Transverse colon (tissue), 4 donors: Measurements from ENCODE around the gene CDH13. TPM values are rescaled to one million over a fixed set of nuclear protein-coding genes. Genes with fewer than 3 reads are reported as not detected.

Experiments
- DNase-seq: peaks from one replicate; pipeline ENCODE4 v3.0.0-alpha.2; 2019
- H3K27ac ChIP-seq, 4 donors: fragments of 200-600 bp; sonication (generic); 2 replicates each; pipeline ENCODE4 v1.5.1; 2016 to 2018; ENCODE audit warnings: inconsistent platforms in 4 of 4
- H3K27me3 ChIP-seq: fragments of 200-600 bp; sonication (generic); 2 replicates; pipeline ENCODE4 v1.5.1; 2017; ENCODE audit warnings: inconsistent platforms
- H3K36me3 ChIP-seq, 4 donors: fragments of 200-600 bp; sonication (generic); 2 replicates each; pipeline ENCODE4 v1.5.1; 2017 to 2019; ENCODE audit warnings: inconsistent platforms in 4 of 4
- H3K4me1 ChIP-seq, 4 donors: fragments of 200-600 bp; sonication (generic); 2 replicates each; pipeline ENCODE4 v1.5.1; 2017 to 2020; ENCODE audit warnings: inconsistent platforms in 4 of 4
- H3K4me3 ChIP-seq, 4 donors: fragments of 200-600 bp; sonication (generic); 1 replicate in 1 of 4; 2 replicates in 3 of 4; pipeline versions ENCODE4 v1.5.1 to v1.6.1; 2017 to 2019; ENCODE audit warnings: inconsistent platforms in 4 of 4
- H3K9me3 ChIP-seq, 2 donors: fragments of 200-600 bp; sonication (generic); 2 replicates each; pipeline ENCODE4 v1.5.1; 2017 to 2019; ENCODE audit warnings: inconsistent platforms in 2 of 2
- EP300 ChIP-seq: sonication (generic); formaldehyde crosslinking; IDR thresholded peaks from one replicate; pipeline ENCODE4 v1.6.1; 2017; ENCODE audit warnings: antibody characterized with exemption, low read depth
- POLR2A ChIP-seq: fragments of 450-650 bp; IDR thresholded peaks from one replicate; pipeline ENCODE4 v1.6.1; 2016; ENCODE audit warnings: antibody characterized with exemption, mild to moderate bottlenecking, moderate library complexity
- POLR2AphosphoS5 ChIP-seq, 3 donors: sonication (generic); formaldehyde crosslinking; IDR thresholded peaks; one replicate each; pipeline ENCODE4 v1.6.1; 2016; ENCODE audit warnings: antibody characterized with exemption in 3 of 3
- WGBS, 2 donors: methylation state at CpG; one replicate each; pipeline ENCODE4 v1.1.5; 2018; ENCODE audit warnings: low coverage in 1 of 2; 5-methylcytosine and 5-hydroxymethylcytosine counted together
- in situ Hi-C, 4 donors: fragments of 200-750 bp; cut with MboI; loops; one replicate each; pipeline versions ENCODE4 v1.15.0 to v1.15.1; 2017; ENCODE audit warnings: low sequenced_read_pairs in 3 of 4, low pct_ligation_motif_present in 1 of 4, low pct_unique_long_range_greater_than_20kb in 1 of 4
- intact Hi-C: fragments of 100-400 bp; cut with DNase I; formaldehyde crosslinking; loops from one replicate; pipeline ENCODE4 v1.15.1; 2023; ENCODE audit warnings: low total_unique reads
- total RNA-seq, 4 donors: library from RNA; depleted of rRNA; stranded (reverse); fragments of >200 nt; gene quantifications; one replicate each; pipeline ENCODE4 v1.1.0, GENCODE V29; 2016
- TF ChIP-seq, protein P1 (sequence below), 5 experiments: fragments of 200-600 bp in 3 of 5; fragments of 450-650 bp in 2 of 5; sonication (generic) in 3 of 5; IDR thresholded peaks; 1 replicate in 2 of 5; 2 replicates in 3 of 5; pipeline ENCODE4 v1.5.1; 2016 to 2017; ENCODE audit warnings: antibody characterized with exemption in 5 of 5, inconsistent platforms in 3 of 5, mild to moderate bottlenecking in 2 of 5, moderate library complexity in 1 of 5

Gene CDH13
- total RNA-seq, 4 donors from 2014 or later: 3.8 to 28.1 (median 5.8) TPM

DNA sequence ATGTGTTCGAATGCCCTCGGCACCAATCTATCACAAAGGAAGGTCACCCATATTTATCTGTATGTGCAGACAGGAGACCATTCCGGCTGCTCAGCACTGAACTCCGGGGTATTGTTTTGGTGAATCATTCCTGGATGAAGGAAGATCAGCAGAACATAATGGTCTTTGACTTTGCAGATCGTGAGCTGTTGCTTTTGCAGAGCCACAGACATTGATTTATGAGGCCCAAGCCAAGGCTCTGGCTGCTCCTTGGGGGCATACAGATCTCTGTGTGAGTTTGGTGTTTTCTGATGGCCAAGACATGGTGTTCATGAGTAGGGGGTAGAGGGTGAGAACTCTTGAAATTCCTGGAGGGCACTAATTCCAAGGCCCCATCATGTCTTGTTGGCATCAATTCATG lies 722.2 kb downstream of the CDH13 start:
- Histone ChIP-seq H3K36me3 (no peaks in the 10 kb centered on the region), H3K4me1 (no peaks in the 10 kb centered on the region), H3K27ac (no peak overlapping the region), H3K27me3 (no peaks in the 10 kb centered on the region), H3K9me3 (no peaks in the 10 kb centered on the region), H3K4me3 (no peak overlapping the region)
- WGBS, 2 donors: 84 to 87% methylated on average over 4 to 5 of the region's 5 CpGs
- in situ Hi-C loops (no loop called here), intact Hi-C loops (no loop called here)
- no peak for DNase-seq
- TF ChIP-seq EP300 (no peak), POLR2AphosphoS5 (IDR thresholded peaks at IDR 0.05) (no peak), POLR2A (no peak)
- TF ChIP-seq, protein P1, sequence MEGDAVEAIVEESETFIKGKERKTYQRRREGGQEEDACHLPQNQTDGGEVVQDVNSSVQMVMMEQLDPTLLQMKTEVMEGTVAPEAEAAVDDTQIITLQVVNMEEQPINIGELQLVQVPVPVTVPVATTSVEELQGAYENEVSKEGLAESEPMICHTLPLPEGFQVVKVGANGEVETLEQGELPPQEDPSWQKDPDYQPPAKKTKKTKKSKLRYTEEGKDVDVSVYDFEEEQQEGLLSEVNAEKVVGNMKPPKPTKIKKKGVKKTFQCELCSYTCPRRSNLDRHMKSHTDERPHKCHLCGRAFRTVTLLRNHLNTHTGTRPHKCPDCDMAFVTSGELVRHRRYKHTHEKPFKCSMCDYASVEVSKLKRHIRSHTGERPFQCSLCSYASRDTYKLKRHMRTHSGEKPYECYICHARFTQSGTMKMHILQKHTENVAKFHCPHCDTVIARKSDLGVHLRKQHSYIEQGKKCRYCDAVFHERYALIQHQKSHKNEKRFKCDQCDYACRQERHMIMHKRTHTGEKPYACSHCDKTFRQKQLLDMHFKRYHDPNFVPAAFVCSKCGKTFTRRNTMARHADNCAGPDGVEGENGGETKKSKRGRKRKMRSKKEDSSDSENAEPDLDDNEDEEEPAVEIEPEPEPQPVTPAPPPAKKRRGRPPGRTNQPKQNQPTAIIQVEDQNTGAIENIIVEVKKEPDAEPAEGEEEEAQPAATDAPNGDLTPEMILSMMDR (IDR thresholded peaks at IDR 0.05): no peak

DNA sequence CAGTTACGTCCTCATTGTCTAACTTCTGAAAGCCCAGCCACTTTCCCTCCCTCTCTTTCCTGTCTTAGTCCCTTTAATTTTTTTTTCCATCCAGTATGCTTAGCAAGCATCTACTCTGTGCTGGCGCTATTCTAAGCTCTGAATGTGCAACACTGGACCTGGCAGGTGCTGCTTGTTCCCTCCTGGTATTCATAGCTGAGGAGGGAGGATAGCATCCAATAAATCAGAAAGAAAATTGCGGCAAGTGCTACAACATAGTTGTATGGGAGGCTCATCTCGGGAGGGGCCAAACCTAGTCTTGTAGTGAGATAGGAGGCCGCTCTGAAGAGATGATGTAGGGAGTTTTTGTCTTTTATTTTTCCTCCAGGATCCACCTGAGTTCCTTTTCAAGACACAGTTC lies 723.7 kb downstream of the CDH13 start:
- Histone ChIP-seq H3K4me1 (no peaks in the 10 kb centered on the region), H3K36me3 (no peaks in the 10 kb centered on the region), H3K27ac (no peak overlapping the region), H3K27me3 (no peaks in the 10 kb centered on the region), H3K9me3 (no peaks in the 10 kb centered on the region), H3K4me3 (no peak overlapping the region)
- TF ChIP-seq POLR2A (no peak), EP300 (no peak), POLR2AphosphoS5 (IDR thresholded peaks at IDR 0.05) (no peak)
- TF ChIP-seq, protein P1 (IDR thresholded peaks at IDR 0.05): no peak
- WGBS, 2 donors: 61 to 80% methylated on average over 4 to 5 of the region's 5 CpGs
- no peak for DNase-seq
- in situ Hi-C loops (no loop called here), intact Hi-C loops (no loop called here)

DNA sequence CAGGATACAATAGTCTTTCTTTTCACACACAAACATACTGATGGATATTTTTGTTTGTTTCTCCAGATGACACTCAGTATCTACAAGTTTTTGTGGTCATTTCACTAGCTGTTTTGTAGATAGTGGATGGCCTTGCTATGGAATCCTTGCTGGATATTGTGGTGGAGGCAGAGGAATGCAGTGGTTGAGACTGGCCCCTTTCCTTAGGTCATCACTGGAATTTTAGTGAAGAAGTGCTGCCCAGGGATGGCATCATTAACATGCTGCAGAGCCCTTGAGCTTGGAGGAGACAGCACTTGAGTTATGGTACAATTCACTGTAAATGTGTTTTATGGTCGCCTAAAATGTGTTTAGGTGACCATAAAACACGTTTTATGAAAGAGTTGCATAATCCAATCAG lies 725.1 kb downstream of the CDH13 start:
- in situ Hi-C loops: no loop called here
- Histone ChIP-seq H3K27ac (no peak overlapping the region), H3K36me3 (no peaks in the 10 kb centered on the region), H3K27me3 (no peaks in the 10 kb centered on the region), H3K9me3 (no peaks in the 10 kb centered on the region), H3K4me3 (no peak overlapping the region), H3K4me1 (no peaks in the 10 kb centered on the region)
- intact Hi-C loops: no loop called here
- TF ChIP-seq EP300 (no peak), POLR2A (no peak), POLR2AphosphoS5 (IDR thresholded peaks at IDR 0.05) (no peak)
- TF ChIP-seq, protein P1 (IDR thresholded peaks at IDR 0.05): no peak
- DNase-seq: no peak
- 39 to 49% methylated on average over 2 of the region's 2 CpGs for WGBS, 2 donors

- WGBS, 2 donors: 67 to 92% methylated on average over 1 to 3 of the region's 3 CpGs
- in situ Hi-C loops (no loop called here), intact Hi-C loops (no loop called here)
- no peak for DNase-seq
- Histone ChIP-seq H3K27me3 (no peaks in the 10 kb centered on the region), H3K9me3 (no peaks in the 10 kb centered on the region), H3K36me3 (no peaks in the 10 kb centered on the region), H3K4me3 (no peak overlapping the region), H3K4me1 (no peaks in the 10 kb centered on the region), H3K27ac (no peak overlapping the region)
- TF ChIP-seq EP300: no peak
Observed at GRCh38 chr16:83353241-83353640, 726.5 kb downstream of the CDH13 start.

DNA sequence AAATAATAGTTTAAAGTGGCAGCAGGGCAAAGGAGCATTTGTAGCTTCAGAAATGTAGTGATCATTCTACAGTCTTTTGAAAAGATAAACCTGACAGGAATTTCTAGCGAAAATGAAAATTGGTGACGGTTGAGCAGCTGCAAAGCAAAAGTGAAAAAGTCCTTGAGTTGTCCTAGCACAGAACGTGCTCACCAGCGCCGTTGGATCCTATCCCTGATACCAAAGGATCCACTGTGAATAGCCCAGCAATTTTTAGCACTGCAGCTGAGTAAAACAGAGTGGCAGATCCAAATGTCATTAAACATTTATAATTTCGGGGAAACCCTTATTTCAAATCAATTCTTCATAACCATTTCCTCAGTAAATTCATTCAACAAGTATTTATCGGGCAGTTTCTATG lies 727.2 kb downstream of the CDH13 start:
- Histone ChIP-seq H3K4me1 (no peaks in the 10 kb centered on the region), H3K9me3 (no peaks in the 10 kb centered on the region), H3K4me3 (no peak overlapping the region), H3K27me3 (no peaks in the 10 kb centered on the region), H3K36me3 (no peaks in the 10 kb centered on the region), H3K27ac (no peak overlapping the region)
- intact Hi-C loops: no loop called here
- in situ Hi-C loops: no loop called here
- WGBS, 2 donors: 48 to 80% methylated on average over 6 to 7 of the region's 7 CpGs
- TF ChIP-seq EP300: no peak
- TF ChIP-seq POLR2A: no peak
- TF ChIP-seq, protein P1 (IDR thresholded peaks at IDR 0.05): no peak
- TF ChIP-seq POLR2AphosphoS5 (IDR thresholded peaks at IDR 0.05): no peak
- no peak for DNase-seq
